NCI-H748 (cell line): ENCODE data around the gene OSGIN1.

Source experiments
- DNase-seq: peaks from one replicate; lab custom pipeline; 2025; ENCODE audit not compliant: unreplicated experiment; lab: John Stamatoyannopoulos, UW

The OSGIN1 gene

GRCh38 chr16:83969771-83970429, 16.9 kb downstream of the OSGIN1 start:
- peak; percentile 17 for DNase-seq

GRCh38 chr16:83970430-83970815, 17.4 kb downstream of the OSGIN1 start:
- DNase-seq, result no peak

GRCh38 chr16:83971165-83972130, 18.4 kb downstream of the OSGIN1 start:
- peak; percentile 29 for DNase-seq

- no peak for DNase-seq
Observed at GRCh38 chr16:83972256-83973008, 19.4 kb downstream of the OSGIN1 start.

- no peak for DNase-seq
Observed at GRCh38 chr16:83973077-83973476, 20.0 kb downstream of the OSGIN1 start.

- no peak for DNase-seq
Observed at GRCh38 chr16:83973581-83974385, 20.7 kb downstream of the OSGIN1 start.

GRCh38 chr16:83974475-83974874, 21.4 kb downstream of the OSGIN1 start:
- no peak for DNase-seq

- no peak for DNase-seq
Observed at GRCh38 chr16:83975590-83976260, 22.7 kb downstream of the OSGIN1 start.

DNA sequence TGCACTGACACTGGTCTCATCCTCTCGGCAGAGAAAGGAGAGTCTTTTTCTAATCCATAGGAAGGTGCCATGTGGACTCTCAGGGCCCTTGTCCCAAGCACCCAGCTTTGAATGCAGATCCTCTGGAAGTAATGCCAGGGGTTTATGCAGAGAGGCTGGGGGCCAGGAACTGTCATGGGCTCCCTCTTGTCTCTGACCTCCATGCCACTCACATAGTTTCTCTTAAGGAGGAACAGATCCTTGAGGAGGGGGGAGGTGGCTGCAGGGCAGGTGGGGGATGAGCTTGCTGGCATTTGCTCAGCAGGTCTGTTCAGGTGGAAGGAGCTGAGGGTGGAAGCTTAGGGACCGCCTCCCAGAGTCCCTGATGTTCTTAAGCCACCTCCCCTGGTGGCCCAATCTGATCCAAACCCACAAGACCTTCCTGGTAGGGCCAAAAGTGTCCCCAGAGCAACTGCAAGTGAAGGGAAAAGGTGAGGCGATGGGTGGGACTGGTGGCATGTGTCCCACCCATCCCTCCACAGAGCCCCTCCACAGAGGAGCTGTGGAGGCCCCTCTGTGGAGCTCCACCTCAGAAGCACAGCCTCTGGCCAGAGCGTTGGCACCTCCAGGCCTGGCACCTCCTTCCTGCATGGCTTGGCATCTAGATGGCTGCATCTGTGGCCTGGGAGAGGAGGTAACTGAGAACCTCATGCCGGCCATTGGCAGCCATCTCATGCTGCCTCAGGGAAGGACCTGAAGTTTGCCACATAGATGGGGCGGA, 24.2 kb downstream of the OSGIN1 start:
- DNase-seq, result no peak

GRCh38 chr16:83978401-83978904, 25.4 kb downstream of the OSGIN1 start:
- no peak for DNase-seq

DNA sequence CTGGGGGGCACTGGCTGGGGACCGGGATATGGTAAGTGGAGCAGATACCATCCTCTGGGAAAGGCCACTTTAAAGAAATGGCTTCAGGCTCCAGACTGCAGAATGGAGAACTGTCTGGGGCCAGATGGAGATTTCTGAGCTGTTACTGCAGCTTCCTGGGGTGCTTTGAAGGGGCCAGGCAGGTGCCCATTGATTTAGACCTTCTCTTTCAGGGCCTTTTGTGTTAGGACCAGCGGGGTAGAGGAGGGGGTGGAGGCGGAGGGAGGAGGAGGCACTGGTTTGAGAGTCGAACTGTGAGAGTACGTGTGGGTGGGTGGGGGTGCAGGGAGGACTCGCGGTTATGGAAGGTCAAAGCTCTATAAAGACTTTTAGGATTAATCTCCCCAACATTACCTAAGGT, 26.4 kb downstream of the OSGIN1 start:
- no peak for DNase-seq

GRCh38 chr16:83980794-83981193, 27.8 kb downstream of the OSGIN1 start:
- no peak for DNase-seq

GRCh38 chr16:83981799-83982198, 28.8 kb downstream of the OSGIN1 start:
- no peak for DNase-seq

- no peak for DNase-seq
Observed at GRCh38 chr16:83983491-83983890, 30.5 kb downstream of the OSGIN1 start.

- peak; percentile 40 for DNase-seq
Observed at GRCh38 chr16:83989300-83989699, 36.3 kb downstream of the OSGIN1 start.

DNA sequence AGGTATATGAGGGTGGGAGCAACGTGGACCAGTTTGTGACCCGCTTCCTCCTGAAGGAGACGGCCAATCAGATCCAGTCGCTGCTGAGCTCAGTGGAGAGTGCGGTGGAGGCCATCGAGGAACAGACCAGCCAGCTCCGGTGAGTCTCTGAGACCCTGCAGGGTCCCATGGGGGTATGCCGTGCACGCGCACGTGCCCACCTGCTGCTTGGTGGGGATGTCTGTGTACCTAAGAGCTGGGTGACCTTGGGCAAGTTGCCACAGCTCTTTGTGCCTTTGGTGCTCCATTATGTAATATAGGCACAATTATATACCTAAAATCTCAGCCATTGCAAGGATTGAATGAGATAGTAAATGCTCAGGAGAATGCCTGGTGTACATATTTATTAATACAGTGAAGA, 37.5 kb downstream of the OSGIN1 start:
- DNase-seq, result no peak

DNA sequence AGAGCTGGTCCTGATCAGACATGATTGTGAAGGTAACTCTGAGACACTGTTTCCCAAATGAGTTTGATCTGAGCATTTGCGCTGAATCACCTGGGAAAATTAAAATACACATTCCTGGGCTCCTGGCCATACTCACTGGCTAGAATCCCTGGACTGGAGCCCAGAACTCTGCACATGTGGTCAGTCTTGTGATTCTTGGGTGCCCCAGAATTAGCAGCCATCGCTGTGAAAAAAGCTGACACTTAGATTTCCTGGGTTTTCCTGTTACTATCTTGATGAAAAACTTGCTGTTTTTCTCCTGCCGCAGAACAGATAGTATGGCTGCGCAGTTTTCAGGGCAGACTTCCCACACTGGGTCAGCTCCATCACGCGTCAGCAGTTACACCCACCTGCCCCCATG, 39.6 kb downstream of the OSGIN1 start:
- no peak for DNase-seq

DNA sequence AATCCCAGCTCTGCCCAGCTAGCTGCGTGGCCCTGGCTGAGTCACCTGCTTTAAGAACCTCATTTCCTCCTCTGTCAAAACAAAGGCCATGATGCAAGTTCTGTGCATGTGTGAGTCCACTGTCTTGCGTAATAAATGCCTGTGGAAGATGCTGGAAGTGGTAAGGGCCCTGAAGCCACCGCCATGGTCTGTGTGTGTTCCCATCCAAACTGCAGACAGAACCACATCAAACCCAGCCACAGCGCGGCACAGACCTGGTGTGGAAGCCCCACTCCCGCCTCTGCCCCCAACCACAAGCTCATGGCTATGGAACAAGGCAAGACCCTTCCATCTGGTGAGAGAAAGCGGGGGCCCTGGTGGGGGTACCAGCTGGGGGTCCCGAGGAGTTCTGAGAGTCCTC, 41.0 kb downstream of the OSGIN1 start:
- DNase-seq, result no peak

- no peak for DNase-seq
Observed at GRCh38 chr16:83994703-83995102, 41.7 kb downstream of the OSGIN1 start.
